Measurements from ENCODE around the gene CYGB. TPM values are rescaled to one million over a fixed set of nuclear protein-coding genes. Genes with fewer than 3 reads are reported as not detected.

Gene CYGB
- total RNA-seq, 2 donors from 2014 or later = 7.0 to 13.8 TPM

GRCh38 chr17:76544546-76545365 lies 7.2 kb upstream of the CYGB start:
- TF ChIP-seq POLR2AphosphoS5 (IDR thresholded peaks at IDR 0.05) (no peak), CTCF (IDR thresholded peaks at IDR 0.05) (no peak)
- Histone ChIP-seq H3K27me3 (replicated peaks; ENCODE audit: insufficient read depth) (no peaks in the 10 kb centered on the region), H3K36me3 (no peaks in the 10 kb centered on the region), H3K4me3 (no peak overlapping the region), H3K27ac (no peak overlapping the region), H3K9me3 (no peaks in the 10 kb centered on the region), H3K4me1 (replicated peaks) (peaks cover 4% of the 10 kb centered on the region)
- WGBS = 49% methylated on average over 24 of the region's 24 CpGs
- intact Hi-C loops (cut with DNase I) = no loop called here
- DNase-seq (ENCODE audit: low spot score) = no peak

- H3K36me3 ChIP-seq = no peaks in the 10 kb centered on the region
- TF ChIP-seq CTCF (IDR thresholded peaks at IDR 0.05) (no peak), POLR2AphosphoS5 (IDR thresholded peaks at IDR 0.05) (no peak)
- 34% methylated on average over 22 of the region's 22 CpGs for WGBS
- H3K4me3 ChIP-seq = no peak overlapping the region
- intact Hi-C loops (cut with DNase I) = no loop called here
- H3K9me3 ChIP-seq = no peaks in the 10 kb centered on the region
- no peaks in the 10 kb centered on the region for H3K27me3 ChIP-seq (replicated peaks; ENCODE audit: insufficient read depth)
- H3K27ac ChIP-seq = no peak overlapping the region
- no peak for DNase-seq (ENCODE audit: low spot score)
- peaks cover 4% of the 10 kb centered on the region for H3K4me1 ChIP-seq (replicated peaks)
These were observed 6.5 kb upstream of the CYGB start for GRCh38 chr17:76543826-76544545.

GRCh38 chr17:76543482-76543825 lies 5.9 kb upstream of the CYGB start:
- Histone ChIP-seq H3K4me3 (no peak overlapping the region), H3K27ac (no peak overlapping the region), H3K27me3 (replicated peaks; ENCODE audit: insufficient read depth) (no peaks in the 10 kb centered on the region), H3K36me3 (no peaks in the 10 kb centered on the region), H3K9me3 (no peaks in the 10 kb centered on the region), H3K4me1 (replicated peaks) (peaks cover 4% of the 10 kb centered on the region)
- TF ChIP-seq CTCF (IDR thresholded peaks at IDR 0.05) (no peak), POLR2A (IDR thresholded peaks at IDR 0.05) (no peak), POLR2AphosphoS5 (IDR thresholded peaks at IDR 0.05) (no peak)
- whole genome bisulfite sequencing = 71% methylated on average over 6 of the region's 6 CpGs
- no peak for DNase-seq (ENCODE audit: low spot score)
- intact Hi-C loops (cut with DNase I) = no loop called here

- H3K9me3 ChIP-seq = no peaks in the 10 kb centered on the region
- peaks cover 4% of the 10 kb centered on the region for H3K4me1 ChIP-seq (replicated peaks)
- H3K36me3 ChIP-seq = no peaks in the 10 kb centered on the region
- intact Hi-C loops (cut with DNase I) = no loop called here
- no peak overlapping the region for H3K27ac ChIP-seq
- peaks cover 2% of the 10 kb centered on the region for H3K27me3 ChIP-seq (replicated peaks; ENCODE audit: insufficient read depth)
- 76% methylated on average over 8 of the region's 8 CpGs for WGBS
- DNase-seq (ENCODE audit: low spot score) = no peak
- TF ChIP-seq CTCF (IDR thresholded peaks at IDR 0.05) (no peak), POLR2A (IDR thresholded peaks at IDR 0.05) (no peak), POLR2AphosphoS5 (IDR thresholded peaks at IDR 0.05) (no peak)
- no peak overlapping the region for H3K4me3 ChIP-seq
These were observed 5.5 kb upstream of the CYGB start for GRCh38 chr17:76542984-76543383.

GRCh38 chr17:76542566-76542971 lies 5.1 kb upstream of the CYGB start:
- Histone ChIP-seq H3K27ac (no peak overlapping the region), H3K9me3 (no peaks in the 10 kb centered on the region), H3K36me3 (no peaks in the 10 kb centered on the region), H3K27me3 (replicated peaks; ENCODE audit: insufficient read depth) (peaks cover 3% of the 10 kb centered on the region), H3K4me3 (no peak overlapping the region), H3K4me1 (replicated peaks) (peaks cover 4% of the 10 kb centered on the region)
- WGBS = 82% methylated on average over 10 of the region's 10 CpGs
- DNase-seq (ENCODE audit: low spot score) = no peak
- intact Hi-C loops (cut with DNase I) = no loop called here
- TF ChIP-seq POLR2AphosphoS5 (IDR thresholded peaks at IDR 0.05) (no peak), POLR2A (IDR thresholded peaks at IDR 0.05) (no peak), CTCF (IDR thresholded peaks at IDR 0.05) (no peak)
